Stimulated activated naive CD8-positive, alpha-beta T cell treated with anti-CD3 and anti-CD28 coated beads, Interleukin-15, Interleukin-2, amounts not matched to agents 100 U/mL and 50 U/mL, for 24 hours (primary cell): Measurements from ENCODE around the gene SEPTIN6.

Experiments
- ATAC-seq: fragments of 150-1000 bp; cut with Tn5 transposase; one replicate; pipeline ENCODE4 v1.10.0; 2021
- DNase-seq: peaks from one replicate; pipeline ENCODE4 v3.0.0; 2021

Gene SEPTIN6

DNA sequence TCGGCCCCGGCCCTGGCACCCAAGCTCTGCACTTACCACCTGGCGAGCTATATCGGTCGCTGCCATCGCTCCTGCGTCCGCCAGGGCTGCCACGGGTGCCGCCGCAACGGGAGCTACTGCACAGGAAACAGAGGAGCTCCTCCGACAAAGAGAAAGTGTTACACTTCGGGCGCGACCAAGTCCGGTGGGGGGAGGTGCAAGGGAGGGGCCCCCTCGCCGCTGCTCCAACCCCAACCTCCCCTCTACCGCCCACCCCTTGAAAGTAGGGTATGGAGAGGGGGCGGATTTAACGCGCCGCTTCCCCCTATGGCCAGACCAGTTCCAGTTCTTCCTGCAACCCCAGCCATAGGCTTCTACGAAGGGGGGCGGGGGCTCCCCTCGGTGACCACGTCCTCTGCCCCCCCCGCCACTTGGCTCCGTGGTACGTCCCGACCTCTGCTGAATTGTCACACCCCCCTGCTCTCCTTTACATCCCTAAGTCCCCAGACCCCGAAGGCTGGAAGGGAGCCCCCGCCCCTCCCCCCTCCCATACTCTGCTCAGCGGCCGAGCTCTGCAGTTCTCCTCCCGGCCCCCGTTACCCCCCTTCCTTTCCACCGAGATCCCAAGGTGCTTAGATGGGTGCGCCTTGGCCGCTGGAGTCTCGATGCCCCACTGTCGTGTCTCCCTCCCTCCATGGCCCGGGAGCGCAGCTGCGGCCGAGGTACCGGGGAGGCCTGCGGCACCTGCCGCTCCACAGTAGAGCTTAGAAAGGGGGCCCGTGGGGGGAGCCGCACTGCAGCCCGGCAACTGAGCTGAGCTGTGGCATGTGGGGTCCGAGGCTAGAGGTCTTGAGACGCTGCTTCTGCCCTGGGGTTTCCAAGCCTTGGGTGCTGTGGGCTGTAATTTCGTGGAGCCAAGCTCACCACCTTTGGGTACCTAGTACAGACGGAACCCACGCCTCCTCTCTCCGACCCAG, at the start of gene SEPTIN6:
Gene SEPTIN6 (minus strand): TSS at position 129 of the 956 bp plus-strand sequence. CDS start 63 bp downstream, at position 66.
- DNase-seq (peak; percentile 83), ATAC-seq (peak; percentile 73)

DNA sequence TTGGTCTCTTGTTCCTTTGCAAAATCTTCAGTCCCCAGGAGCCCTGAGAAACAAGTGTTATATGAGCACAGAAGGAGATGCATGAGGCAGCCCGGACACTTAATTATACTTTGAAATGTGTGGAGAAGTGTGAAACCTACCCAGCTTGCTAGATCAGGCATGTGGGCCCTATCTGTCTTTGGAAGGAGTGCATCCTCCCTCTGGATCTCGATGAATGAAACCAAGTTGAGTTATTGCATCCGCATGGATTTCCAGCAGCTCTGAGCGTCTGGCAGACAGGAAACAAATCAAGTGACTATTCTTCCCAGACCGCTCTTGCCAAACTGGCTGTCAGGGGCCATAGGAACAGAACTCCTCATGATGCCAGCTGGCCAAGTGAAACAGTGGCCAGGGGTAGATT, 45.8 kb upstream of the SEPTIN6 start:
- DNase-seq, result no peak
- no peak for ATAC-seq

DNA sequence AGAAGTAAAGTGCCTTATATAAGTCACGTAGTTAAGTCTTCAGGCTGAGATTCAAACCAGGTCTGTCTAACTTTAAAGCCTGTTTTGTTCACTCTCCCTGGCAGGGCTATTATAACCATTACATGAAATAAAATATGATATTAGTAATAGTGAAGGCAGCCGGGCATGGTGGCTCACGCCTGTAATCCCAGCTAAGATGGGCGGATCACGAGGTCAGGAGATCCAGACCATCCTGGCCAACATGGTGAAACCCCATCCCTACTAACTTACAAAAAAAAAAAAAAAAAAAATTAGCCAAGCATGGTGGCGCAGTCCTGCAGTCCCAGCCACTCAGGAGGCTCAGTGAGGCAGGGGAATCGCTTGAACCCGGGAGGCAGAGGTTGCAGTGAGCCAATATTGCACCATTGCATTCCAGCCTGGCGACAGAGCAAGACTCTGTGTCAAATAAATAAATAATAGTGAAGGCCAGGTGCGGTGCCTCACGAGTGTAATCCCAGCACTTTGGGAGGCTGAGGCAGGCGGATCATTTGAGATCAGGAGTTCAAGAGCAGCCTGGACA, 43.3 kb upstream of the SEPTIN6 start:
- ATAC-seq (no peak), DNase-seq (no peak)

DNA sequence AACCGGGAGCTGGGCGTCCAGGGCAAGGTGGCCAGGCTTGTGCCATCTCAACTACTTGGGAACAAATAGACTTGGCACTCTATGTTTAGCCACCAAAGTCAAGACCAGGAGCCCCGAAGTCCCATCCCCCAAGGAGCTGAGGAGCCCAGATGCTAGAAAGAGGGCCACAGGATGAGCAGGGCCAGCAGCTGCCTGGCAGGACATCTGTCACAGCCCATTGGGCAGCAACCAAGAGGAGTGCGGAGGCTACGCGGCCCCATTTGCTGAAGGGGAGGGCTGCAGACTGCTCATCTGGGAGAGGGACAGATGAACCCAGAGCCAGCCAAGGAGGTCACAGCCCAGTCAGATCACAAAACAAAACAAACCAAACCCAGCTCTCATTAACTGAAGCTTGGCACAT, 42.5 kb upstream of the SEPTIN6 start:
- DNase-seq (no peak), ATAC-seq (no peak)

DNA sequence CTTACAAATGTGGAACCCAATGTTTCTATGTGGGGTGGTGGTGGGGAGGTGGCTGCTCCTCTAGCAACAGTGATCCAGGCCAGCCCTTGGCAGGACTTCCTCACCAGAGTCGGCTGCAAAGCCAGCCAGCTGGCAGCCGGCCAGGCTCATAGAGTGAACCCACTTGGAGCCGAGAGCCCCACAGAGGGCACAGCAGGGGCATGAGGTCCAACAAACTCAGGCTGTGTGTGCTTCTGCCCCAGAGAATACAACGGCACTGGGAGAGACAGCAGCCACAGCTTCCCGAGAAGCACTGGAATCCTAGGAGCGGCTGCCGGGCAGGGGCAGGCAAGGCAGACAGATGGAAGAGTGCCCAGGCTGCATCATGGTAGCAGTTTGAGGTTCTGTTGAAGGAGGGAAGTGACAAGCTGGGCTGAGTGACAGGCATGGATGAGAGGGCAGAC, 42.0 kb upstream of the SEPTIN6 start:
- ATAC-seq (no peak), DNase-seq (no peak)

DNA sequence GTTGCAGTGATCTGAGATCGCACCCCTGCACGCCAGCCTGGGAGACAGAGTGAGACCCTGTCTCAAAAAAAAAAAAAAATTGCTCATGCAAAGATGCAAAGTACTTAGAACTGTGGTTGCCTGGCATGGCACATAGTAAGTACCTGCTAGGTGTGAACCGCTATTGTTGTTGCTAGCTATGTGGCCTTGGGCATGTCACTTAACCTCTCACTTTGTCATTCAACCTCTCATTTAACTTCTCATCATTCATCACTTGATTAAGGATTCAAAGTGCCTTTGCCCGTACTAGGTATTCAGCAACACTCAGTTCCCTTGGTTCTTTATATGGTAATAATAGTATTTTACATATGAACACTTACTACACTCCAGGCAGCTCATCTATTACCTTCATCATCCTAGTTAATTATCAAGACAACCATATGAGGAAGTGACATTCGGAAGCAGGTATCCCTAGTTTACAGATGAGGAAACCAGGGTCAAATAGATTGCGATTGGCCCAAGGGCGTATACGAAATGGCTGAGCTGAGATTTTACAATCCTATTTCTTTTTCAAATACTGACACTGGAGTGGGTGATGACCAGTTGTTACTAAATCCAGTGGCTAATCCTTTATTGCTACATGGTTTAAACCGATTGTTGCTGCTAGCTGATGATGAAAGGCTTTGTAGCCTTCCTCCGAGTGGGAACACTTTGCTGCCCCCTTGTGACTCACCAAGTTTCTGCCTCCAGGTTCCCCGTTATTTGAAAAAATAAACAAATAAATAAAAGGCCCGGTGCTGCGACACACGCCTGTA, 36.6 kb upstream of the SEPTIN6 start:
- DNase-seq (peak; percentile 60), ATAC-seq (no peak)

DNA sequence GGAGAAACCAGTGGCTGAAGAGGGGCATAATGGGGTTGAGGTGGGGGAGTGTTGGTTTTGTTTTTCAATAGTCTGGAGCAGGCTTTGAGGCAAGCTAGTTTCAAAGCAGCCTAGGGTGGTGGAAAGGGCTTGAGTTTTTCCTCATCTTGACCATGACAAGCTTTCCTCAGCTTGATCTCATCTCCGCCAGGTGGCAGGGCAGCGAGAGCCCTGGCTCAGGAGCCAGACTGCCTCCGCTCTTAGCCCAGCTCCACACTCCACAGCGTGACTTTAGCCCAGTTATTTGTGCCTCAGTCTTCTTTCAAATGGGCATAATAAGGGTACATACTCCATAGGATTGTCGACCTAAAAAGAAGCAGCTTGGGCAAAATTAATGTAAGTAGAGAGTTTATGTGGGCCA, 35.5 kb upstream of the SEPTIN6 start:
- ATAC-seq, result no peak
- DNase-seq, result no peak

DNA sequence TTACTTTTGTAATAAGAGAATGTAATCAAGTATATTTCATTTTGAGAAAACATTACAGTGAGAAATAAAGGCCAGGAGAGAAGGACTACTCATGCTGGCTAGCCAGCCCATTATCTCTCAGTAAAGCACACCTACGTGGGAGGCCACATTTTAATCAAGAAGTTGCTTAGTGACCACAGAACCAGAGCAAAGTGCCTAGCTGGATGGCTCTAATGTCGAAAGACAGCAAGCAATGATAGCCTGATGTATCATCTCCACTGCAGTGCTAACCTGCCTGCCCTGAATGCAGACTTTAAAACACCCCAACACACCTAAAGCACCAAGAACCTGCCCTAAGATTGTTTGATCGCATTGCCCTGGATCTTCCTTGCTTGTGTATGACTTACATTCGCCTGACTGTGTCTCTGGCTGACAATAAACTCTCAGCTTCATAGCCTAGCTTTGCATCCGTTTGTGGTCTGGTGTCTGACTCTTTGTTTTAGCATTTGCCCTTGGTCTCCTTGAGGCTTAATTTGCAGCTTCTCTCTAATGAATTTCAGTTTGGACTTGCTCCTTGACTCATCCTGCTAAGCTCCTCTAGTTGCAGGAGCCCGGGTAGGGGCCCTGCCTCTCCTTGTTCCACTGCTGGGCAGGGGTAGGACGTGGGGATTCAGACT, 34.1 kb upstream of the SEPTIN6 start:
- ATAC-seq (peak; percentile 61), DNase-seq (no peak)

DNA sequence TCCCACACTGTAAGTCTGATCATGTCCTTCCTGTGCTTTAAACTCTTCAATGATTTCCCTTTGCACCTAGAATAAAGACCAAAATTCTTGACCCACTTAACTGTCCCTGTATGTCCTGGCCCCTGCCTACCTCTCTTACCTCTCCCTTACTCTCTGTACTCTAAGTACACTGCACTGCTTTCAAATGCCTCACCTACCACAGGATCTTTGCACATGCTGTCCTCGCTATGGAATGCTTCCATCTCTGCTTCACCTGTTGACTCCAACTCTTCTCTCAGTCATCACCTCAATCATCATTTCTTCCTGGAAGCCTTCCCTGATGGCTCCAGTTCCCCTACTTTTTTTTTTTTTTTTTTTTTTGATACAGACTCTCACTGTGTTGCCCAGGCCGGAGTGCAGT, 29.0 kb upstream of the SEPTIN6 start:
- DNase-seq, result no peak
- ATAC-seq, result no peak

DNA sequence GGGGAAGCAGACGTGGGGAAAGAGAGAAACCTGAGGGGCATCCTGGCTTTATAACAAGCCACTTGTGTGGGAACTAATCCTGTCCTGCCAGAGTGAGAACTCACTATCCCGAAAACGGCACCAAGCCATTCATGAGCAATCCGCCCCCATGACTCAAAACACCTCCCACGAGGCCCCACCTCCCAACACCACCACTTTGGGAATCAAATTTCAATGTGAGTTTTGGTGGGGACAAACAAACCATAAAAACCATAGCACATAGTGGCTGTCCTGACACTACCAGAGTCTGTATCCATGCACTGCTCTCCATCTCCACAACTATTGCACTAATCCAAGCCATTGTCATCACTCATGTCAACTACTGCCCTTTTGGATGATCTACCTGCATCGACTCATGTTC, 28.5 kb upstream of the SEPTIN6 start:
- DNase-seq, result no peak
- ATAC-seq, result no peak

DNA sequence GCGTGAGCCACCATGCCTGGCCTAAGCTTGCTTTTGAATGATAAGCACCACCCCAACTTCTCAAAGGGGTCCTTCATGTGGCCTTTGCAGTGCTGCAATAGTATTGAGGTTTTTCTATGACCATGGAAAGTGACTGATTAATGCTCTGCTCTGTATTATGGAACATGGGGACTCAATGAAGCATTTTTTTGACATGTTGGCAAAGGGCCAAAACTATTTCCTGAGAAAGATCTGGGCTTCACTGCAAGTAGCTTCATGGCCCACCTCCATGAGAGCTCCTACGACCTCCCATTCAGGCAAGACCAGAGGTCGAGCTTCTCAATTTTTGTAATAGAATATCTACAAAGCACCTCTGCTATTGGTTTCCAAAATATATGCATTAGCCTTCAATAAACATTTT, 16.7 kb upstream of the SEPTIN6 start:
- no peak for DNase-seq
- ATAC-seq, result no peak

DNA sequence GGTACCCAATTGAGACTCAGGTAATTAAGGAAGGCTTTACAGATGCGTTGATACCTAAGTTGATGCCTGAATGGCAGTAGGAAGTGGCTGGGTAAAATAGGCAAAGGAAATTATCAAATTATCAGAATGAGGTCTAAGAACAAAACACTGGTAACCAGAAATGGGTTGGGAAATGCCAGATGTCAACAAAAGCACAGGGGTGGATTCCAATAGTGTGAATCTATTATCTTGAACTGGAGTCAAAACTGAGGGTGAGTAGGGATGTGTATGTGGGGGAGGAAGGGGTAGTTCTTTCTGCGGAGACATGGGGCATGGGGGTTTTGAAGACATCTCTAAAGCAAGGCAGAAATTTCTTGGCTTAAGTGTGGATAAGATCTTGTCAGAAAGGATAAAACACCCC, 16.0 kb upstream of the SEPTIN6 start:
- no peak for ATAC-seq
- no peak for DNase-seq

DNA sequence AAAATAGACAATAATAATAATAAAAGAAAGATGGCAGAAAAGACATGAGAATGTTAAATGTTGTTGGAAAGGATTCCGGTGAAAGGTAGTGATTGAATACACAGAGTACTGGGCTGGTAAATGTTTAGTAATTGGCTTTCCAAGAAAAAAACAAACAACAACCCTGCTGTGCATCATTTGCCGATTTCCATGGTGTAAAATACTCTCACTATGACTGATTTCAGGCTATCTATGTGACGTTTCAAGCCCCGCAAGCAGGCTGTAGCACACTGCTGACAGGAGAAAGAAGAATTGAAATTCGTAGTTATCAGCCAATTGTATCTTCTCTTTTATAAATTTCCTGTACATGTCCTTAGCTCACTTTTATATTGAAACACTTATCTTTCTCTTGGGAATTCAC, 13.6 kb upstream of the SEPTIN6 start:
- no peak for ATAC-seq

DNA sequence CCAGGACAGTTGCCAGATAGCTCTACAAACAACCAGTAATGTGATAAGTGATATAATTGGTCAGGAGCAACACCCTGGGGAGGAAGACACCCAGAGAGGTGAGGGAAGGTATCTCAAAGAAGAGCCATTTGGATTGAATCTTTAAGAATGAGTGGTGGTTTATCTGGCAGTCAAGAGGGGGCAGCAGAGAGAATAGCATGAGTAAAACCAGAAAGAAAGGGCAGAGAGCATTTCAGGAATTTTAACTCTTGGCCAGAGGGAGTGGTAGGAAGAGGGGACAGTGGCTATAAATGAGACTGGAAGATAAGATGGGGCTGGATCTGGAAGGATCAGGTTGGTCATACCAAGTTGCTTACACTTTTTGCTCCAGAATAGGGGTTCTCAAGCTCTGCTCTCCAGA, 5.9 kb upstream of the SEPTIN6 start:
- ATAC-seq, result no peak

More for the DNA sequence above, 13.6 kb upstream of the SEPTIN6 start:
- no peak for DNase-seq

DNA sequence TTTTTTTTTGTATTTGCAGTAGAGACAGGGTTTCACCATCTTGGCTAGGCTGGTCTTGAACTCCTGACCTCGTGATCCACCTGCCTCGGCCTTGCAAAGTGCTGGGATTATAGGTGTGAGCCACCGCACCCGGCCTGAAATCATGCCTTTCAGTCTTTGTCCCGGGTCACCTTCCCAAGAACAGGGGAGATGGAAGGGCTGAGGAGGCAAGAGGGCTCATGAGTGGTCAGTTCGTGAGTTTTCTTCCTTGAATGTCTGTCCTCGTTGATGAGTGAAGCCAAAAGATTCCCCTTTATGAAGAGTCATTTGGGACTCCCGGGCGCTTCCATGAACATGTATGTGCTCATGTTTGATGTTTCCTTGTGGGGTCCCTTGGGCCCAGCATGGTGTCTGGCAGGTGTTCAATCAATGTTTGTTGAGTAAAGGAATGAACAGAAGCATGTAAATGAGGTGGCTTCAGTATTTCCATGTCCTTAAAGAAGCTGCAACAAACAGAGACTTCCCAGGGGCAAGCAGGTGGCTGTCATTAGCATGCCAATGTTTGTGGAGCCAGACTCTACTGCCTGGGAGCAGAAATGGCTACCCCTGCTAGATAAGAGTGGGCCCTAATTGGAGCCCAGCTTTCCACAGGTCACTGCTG, 3.4 kb upstream of the SEPTIN6 start:
- ATAC-seq, result no peak

More for the DNA sequence above, 5.9 kb upstream of the SEPTIN6 start:
- DNase-seq, result no peak

DNA sequence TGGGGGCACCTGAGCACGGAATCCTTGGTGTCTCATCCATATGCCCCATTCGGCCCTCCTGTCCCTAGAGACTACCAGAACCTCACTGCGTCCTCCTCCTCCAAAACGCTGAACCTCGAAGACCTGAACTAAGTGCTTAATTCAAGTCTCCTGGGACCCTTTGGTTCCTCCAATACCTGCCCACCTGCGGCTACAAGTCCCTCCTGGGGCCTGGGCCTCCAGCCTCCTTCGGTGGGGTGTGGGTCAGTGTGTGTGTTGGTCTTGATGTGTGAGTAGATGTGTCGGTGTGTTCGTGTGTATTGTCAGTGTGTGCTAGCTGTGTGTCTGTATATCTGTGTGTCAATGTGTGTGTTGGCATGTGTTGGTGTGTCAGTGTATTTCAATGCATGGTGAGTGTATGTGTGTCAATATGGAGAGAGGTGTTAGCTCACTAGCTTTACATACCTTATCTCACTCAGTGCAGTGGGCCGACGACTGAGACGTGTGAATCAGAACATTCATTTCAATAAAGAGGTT, 2.6 kb upstream of the SEPTIN6 start:
- no peak for ATAC-seq
- DNase-seq, result no peak

More for the DNA sequence above, 3.4 kb upstream of the SEPTIN6 start:
- DNase-seq, result no peak

DNA sequence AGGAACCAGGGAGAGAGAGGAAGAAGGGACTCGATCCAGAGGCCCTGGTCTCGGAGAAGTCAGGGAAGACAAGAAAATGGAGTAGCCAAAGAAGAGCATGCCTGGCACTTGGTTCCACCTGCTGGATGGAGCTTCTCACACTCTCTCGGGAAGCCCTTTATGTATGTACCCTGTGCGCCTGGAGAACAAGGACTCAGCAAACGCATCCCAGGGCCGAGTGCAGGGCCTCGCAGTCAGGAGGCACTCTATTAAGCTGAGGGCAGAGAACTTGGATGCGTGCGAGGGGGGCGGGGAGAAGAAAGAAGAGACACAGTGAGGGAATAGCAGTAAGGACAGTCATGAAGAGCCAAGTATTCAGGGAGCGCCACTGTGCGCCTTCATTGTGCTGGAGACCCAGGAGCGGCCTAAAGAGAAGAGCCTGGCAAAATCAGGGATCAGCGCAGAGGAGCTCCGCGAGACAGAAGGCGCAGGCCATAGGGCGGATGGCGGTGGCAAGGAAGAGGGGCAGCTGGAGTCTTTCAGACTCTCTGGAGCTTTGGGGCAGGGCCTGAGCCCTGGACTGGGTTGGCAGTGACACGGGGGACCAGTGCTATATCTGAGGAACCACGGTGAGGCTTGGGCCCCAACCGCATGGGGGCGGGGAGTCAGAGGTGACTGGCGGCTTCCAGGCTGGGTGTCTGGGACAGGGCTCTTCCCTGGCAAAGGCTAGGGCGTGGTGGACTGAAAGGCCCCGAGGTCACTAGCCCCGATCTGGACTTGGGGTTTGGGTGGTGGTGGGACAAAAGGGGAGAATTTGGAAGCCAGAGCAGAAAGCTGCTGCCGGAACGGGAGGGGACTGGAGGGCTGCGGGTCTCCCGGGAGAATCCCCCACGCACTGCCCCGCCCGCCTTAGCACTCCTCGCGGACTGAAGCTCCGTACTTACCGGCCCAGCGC, 1.9 kb upstream of the SEPTIN6 start:
- DNase-seq, result no peak
- no peak for ATAC-seq

DNA sequence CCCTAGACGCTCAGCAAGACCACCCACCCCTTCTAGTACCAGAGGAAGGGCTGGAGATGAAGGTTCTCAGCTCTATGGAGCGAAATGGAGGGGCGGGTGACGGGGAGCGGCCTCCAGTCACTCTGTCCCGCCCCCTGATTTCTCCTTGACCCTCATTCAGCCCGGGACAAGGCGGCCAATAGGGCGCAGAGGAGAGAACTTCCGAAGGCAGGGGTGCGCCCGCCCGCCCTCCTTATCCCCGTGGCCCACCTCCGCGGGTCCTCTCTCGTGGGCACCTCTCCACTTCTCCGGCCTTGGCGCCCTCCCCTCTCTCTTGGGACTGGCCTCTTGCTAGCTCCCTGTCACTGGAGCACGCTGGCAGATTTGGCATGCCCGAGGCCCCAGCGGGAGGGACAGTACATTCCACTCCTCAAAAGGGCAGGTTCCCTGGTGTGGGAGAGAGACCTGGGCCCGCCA, 1.1 kb upstream of the SEPTIN6 start:
- no peak for DNase-seq
- ATAC-seq, result no peak

DNA sequence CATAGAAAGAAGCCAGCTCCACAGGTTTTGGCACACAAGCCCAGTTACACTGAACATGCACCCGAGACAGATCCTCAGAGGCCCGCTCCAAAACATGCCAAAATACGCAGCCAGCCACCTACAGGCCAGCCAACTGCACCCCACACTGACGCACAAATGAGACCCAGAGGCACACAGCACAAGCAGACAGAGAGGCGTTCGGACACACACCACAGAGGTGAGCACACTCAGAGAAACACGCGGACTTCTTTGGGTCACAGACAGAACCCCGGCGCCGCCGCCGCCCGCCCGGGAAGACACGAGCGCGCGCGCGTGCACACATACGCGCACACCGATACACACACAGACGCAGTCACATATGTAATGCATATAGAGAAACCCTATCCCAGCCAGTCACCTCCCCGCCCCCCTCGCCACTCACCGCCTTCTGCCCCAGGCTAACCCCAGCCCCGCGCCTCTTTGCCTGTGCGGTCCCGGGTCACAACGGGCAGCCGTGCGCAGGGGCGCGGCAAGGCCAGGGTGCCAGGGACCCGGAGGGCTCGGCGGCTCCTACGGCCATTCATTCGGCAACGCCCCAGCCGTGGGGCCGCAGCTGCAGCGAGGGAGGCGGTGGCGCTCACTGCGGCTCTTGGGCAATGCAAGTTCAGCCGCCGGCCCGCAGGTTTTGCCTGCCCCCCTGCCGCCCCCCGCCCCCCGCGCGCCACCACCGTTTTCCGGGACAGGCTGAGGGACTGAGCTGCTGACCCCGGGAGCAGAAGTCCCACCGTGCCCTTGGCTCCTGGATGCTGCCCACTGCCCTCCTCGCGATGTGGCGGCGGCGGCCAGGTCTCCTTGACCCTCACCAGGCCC, 553 bp downstream of the SEPTIN6 start:
- DNase-seq (peak; percentile 59), ATAC-seq (peak; percentile 37)
